NCI-H69 (cell line): ENCODE measurements around the gene OTUD3.
"Not testable (repeated sequence)": the region's sequence is repeated elsewhere in the genome, so short reads cannot be mapped to it uniquely, and the experiment has no call there.

ENCODE experiments used
- DNase-seq: peaks from one replicate; lab custom pipeline; 2025; lab: John Stamatoyannopoulos, UW

Gene OTUD3, protein sequence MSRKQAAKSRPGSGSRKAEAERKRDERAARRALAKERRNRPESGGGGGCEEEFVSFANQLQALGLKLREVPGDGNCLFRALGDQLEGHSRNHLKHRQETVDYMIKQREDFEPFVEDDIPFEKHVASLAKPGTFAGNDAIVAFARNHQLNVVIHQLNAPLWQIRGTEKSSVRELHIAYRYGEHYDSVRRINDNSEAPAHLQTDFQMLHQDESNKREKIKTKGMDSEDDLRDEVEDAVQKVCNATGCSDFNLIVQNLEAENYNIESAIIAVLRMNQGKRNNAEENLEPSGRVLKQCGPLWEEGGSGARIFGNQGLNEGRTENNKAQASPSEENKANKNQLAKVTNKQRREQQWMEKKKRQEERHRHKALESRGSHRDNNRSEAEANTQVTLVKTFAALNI

DNA sequence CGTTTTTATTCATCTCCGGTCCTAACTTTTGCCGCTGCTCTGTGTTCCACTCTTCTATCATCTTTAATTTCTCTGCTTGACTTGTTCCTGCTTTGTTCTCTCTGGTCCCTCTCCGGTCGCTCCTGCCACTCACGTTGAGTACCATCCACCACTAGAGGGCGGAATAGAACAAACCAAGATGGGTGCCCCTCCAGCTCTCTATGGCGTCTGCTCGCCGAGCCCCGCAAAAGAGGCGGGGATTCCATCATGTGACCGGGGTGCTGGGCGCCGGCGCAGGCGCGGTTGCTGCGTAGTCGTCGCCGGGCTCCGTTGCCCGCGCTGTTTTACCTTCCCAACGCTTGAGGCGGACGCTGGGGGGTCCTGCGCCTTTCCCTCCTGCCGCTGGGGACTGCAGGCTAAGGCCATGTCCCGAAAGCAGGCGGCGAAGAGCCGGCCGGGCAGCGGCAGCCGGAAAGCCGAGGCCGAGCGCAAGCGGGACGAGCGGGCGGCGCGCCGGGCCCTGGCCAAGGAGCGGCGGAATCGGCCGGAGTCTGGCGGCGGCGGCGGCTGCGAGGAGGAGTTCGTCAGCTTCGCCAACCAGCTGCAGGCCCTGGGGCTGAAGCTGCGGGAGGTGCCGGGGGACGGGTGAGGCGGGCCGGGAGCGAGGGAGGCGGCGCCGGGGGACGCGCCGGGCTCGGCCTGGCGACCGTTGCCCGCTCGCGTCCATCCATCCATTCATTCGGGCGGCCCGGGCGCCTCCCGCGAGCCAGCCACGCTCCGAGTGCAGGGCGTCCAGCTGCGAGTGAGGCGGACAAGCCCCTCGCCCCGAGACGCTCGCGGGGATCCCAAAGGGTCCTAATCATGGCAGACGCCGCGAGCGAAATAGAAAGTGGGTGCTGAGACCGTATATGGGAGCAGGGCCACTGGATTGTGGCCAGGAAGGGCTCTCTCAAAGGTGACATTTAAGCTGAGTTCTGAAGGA, at the start of gene OTUD3:
Gene OTUD3, plus strand, starts transcription at position 285 of the 961 bp plus-strand sequence. Its CDS starts 119 bp downstream, at position 404.
- DNase-seq: peak; percentile 96

DNA sequence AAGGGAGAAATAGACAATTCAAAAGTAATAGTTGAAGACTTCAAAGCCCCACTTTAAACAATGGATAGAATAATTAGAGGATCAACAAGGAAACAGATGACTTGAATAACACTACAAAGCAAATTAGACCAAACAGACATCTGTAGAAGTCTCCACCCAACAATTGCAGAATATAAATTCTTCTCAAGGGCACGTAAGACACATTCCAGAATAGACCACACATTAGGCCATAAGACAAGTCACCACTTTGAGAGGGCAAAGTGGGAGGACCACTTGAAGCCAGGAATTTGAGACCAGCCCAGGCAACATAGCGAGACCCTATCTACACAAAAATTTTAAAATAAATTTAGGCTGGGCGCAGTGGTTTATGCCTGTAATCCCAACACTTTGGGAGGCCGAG, 46.6 kb upstream of the OTUD3 start:
- DNase-seq: no peak

DNA sequence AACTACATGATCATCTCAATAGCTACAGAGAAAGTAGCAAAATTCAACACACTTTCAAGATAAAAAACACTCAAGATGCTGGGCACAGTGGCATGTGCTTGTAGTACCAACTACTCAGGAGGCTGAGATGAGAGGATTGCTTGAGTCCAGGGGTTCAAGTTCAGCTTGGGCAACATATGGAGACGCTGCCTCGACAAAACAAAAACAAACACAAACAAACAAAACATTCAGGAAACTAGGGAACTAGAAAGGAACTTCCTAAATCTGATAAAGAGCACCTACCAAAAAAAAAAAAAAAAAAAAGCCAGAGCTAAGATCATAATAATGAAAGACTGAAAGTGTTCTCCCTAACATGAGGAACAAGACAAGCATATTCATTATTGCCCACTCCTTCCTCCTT, 44.3 kb upstream of the OTUD3 start:
- DNase-seq: no peak

DNA sequence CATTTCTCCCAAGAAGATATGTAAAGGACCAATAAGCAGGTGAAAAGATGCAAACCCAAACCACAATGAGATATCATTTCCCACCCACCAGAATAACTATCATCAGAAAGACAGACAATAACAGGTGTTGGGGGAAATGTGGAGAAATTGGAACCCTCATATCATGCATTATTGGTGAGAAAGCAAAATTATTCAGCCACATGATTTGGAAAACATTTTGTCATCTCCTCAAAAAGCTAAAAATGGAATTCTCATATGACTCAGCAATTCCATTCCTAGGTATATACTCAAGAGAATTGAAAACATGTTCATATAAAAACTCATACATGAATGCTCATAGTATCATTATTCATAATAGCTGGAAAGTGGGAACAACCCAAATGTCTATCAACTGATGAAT, 42.0 kb upstream of the OTUD3 start:
- DNase-seq: no peak

DNA sequence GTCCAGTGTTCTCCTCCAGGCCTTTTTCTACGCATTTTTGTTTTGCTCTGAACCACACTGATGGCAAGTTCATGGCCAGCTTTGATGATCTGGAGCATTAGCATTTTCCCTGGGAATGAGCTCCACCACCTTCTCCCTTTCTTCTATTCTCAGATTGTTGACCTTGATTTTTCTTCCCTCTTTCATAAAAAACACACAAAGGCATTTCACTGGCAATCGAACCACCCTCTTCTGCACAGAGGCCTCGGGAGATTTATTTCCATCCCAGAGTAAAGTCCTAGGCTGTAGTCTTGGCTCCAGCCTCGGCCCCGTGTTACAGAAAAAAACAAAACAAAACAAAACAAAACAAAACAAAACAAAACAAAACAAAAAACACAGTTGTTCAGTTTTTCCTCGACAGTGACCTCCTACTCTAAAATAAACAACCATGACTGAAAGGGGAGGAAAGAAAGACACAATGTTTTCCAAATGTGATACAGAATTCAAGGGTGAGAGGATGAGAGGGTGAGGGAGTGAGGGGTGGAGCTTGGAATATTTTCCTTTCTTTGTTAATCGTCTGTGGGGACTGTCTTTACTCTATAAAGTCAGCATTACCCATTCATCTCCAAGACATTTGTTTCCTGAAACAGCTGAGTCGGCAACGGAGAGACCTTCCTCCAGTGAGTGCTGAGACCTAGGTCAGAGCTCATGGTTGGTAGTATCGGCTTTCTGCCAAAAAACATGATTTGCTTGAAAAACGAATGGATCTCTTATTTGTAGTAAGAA, 37.3 kb upstream of the OTUD3 start:
- no peak for DNase-seq

DNA sequence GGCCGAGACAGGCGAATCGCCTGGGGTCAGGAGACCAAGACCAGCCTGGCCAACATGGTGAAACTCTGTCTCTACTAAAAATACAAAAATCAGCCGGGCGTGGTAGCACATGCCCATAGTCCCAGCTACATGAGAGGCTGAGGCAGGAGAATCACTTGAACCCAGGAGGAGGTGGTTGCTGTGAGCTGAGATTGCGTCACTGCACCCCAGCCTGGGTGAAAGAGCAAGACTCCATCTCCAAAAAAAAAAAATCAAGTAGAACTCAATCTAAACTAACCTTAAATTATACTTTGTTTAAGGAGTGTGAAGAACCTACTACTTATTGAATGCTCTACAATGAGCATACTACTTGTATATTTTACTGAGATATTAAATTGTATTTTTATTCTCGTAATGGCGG, 36.6 kb upstream of the OTUD3 start:
- DNase-seq: no peak

DNA sequence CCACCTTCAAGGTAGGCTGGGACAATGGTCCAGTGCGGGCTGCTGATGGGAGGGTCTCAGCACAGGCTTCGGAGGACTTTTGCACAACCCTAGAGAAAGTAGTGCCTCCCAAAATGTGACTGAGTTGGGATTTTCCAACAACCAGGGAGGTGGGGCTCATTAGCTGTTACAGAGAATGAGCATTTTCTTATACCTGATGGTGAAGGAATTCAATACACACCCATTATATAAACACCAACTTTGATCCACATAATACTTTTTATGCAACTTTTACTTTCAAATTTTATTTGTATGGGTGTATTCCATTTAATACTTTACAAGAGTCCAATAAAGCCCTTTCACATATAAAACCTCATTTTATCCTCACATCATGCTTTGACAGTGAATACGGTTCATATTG, 35.9 kb upstream of the OTUD3 start:
- no peak for DNase-seq

DNA sequence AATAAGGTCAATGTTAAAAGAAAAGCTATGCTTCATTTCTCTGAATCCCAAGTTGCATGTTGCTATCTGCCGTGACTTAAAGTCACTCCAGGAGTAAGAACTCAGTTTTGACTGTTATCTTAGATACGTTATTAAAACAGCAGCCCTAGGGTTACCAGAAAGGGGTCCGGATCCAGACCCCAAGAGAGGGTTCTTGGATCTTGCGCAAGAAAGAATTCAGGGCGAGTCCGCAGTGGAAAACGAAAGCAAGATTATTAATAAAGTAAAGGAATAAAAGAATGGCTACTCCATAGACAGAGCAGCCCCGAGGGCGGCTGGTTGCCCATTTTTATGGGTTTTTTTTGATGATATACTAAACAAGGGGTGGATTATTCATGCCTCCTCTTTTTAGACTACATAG, 34.9 kb upstream of the OTUD3 start:
- DNase-seq: not testable (repeated sequence)

DNA sequence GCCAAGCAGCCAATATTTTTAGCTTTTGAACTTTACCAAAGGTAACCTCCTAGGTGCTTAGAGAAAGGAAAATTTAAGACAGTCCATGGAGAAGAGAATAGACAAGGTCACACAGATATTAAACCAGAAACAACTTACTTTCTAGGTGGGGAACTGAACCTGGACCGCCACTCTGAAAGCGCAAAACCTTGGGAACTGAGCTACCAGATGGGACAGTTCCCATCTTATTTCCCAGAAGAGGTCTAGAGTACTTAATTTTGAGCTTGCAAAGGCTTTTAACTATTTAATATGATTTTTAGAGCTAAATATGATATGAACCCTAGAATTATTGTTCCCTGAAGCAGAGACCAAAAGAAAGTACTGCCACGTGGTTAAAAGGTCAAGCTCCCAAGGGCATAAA, 32.9 kb upstream of the OTUD3 start:
- DNase-seq: not testable (repeated sequence)

DNA sequence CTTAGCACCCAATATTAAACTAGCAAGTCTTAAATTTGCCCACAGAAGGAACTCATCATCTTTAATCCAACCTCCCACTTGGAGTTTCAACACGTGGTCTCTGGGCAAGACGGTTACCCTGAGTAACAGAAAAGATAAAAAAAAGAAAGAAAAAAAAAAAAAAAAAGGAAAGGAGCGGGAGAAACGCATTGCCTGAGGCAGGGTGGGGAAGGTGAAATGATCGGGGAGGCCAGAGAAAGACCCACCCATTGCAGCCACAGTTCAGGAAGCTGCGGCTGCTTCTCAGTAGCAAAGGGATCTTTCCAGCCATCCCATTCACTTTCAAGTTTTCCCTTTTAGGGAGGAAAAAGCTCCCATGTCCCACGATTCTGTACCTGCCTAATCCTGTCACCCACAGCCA, 32.0 kb upstream of the OTUD3 start:
- DNase-seq: no peak

DNA sequence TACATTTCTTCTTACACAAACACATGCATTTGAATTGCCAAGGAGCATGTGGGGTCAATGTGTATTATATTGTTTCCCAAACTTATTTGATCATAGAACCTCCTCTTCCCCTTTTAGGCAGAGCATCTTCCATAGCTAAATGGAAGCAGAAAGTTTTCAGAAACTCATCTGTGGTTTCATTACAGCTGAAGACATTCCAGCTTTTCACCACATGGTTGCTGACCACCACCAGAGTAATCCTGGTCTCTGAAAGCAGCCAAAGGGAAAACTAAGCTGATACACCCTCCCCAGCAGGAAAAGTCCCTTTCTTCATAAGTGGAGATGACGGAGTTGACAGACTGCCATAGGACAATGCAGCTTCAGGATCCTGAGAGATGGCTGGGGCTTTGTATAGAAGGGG, 30.2 kb upstream of the OTUD3 start:
- DNase-seq: no peak

DNA sequence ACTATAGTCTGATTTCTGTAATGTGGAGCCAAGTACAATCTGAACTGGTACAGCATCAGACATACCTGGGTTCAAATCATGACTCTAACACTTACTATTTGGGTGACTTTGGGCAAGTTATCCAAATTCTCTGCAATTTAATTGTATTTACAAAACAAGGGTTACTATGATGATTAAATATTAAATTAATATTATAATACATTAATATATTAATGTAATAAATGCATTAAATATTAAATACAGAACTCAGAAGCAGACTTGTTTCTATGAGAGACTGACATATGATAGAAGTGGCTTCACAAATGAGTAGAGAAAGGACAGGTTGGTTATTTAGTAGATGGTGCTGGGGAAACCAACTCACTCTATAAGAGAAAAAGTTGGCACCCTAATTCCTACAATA, 27.3 kb upstream of the OTUD3 start:
- no peak for DNase-seq

DNA sequence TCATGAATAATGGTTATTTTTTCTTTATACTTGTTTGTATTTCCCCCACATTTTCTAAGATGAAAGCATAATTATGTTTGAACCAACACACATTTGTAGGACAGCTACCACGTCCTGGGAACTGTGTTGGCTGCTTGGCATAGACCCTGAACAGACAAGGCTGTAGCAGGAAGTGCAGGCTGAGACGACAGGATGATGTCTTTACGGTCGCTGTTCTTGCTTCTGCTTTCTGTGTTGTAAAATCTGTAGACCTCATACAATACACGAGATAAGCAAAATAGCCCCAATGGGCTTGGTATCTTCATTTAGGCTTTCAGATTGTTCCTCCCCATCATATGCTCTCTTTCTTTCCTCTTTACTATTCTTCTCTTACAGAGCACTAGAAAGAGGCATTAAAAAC, 23.3 kb upstream of the OTUD3 start:
- DNase-seq: no peak

DNA sequence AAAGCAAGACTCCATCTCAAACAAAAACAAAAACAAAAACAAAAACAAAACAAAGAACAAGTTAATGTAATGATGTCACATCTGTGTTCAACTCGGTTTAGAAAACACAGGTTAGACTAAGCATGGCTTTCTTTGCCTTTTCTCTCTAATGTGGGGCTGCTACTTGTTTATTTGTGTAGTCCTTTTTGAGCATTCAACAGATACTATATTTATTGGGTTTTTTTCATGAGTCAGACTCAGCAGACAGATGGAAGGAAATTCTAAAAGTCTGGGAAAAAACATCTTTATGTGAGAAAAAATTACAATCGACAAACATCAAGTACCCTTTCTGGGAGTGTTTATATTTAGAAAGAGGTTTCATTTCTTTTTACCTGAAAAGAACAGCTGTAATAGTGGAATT, 22.3 kb upstream of the OTUD3 start:
- no peak for DNase-seq

DNA sequence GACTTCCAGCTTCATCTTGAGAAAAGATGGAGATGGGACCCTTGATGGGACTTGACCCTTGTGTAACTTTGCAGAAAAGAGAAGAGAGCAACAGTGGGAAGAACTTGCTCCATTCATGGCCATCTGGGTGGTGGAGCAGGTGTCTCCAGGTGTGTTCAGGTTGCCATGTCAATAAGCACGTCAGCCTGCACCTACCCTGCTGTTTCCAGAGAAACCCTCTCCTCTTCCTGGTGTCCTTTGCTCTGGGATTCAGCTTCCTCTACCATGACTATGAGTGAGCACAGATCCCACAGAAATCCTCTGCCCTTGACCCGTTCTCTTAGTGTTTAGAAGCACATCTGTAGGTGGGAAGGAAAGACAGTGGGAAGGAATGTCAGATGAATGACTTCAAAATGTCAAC, 21.8 kb upstream of the OTUD3 start:
- DNase-seq: no peak

DNA sequence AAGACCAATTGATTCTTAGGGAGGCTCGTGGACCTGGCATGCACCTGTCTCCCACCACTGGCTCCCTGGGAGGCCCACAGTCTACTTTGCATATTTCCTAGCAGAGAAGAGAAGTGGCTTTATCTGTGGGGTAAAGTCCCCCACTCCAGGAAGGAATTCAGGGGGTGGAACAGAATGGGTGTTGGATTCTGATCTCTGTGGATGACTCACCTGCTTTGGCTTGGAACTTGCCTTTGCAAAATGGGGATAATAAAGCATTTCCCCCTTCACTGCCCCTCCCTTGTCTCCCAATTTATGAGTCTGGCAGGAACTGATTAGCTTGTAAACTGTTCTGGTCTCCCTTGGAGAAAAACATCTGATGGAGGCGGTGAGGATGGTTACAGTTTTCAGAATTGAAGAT, 21.2 kb upstream of the OTUD3 start:
- DNase-seq: no peak

DNA sequence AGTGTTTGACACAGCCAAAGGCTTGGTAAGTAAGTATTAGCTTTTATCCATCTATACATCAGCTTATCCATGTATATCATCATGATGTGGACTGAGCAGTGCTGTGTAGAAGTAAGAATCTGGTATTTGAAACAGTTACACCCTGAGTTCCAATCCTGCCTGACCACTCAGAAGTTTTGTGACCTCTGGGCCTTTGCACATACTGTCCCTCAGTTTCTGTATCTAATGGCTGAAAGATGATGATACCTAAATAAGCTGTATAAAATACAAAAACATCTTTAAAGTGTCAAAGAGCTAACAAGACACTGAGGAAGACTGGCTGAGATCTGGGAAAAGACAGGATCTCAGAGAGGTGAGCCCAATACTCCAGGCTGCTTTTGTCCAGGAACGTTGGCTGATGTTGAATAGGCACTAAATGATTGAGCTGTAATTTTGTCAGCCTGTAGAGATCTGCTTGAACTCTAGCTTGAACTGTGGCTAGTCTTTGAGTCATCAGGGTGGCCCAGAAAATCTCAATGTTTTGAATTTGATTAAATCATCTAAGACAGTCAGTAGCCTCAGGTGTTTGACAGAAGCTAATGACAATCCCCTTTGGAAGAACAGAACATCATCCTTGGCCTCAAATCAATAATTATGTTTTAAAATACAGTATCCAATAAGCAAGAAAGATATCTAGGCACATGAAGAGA, 20.2 kb upstream of the OTUD3 start:
- DNase-seq: no peak

DNA sequence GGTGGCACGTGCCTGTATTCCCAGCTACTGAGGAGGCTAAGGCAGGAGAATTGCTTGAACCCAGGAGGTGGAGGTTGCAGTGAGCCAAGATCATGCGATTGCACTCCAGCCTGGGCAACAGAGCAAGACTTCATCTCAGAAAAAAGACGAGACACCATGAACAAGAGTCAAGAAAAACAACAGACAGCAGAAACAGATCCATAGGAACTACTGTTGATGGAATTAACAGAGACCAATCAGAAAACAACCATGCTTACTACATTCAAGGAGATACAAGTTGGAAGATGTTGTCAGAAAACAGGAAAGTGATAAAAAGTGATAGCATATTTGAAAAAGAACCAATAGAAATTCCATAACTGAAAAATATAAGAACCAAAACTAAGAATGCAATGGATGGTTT, 19.3 kb upstream of the OTUD3 start:
- DNase-seq: no peak

DNA sequence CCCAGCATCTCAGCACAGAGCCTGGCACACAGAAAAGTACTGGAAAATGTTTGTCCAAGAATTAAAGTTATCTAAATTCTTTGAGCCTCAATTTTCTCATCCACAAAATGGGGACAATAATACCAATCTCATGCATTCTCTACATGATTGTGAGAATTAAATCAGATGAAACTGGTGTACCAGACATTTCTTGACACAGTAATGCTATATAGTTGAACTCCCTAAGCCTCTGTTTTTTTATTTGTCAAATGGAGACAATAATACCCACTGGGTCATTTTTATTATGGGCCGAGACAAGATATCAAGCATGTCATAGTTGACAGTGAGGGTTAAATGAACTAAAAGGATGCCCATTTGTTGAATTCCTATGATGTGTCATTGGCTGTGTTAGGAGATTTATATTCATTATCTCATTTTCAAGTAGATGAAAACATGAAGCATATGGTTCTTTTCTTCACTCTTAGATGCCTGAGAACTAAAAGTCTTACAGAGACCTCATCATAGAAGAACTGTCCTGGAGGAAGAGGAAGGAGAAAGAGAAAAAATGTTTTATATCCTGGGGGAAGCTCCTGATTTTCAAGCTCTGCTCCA, 17.5 kb upstream of the OTUD3 start:
- no peak for DNase-seq

DNA sequence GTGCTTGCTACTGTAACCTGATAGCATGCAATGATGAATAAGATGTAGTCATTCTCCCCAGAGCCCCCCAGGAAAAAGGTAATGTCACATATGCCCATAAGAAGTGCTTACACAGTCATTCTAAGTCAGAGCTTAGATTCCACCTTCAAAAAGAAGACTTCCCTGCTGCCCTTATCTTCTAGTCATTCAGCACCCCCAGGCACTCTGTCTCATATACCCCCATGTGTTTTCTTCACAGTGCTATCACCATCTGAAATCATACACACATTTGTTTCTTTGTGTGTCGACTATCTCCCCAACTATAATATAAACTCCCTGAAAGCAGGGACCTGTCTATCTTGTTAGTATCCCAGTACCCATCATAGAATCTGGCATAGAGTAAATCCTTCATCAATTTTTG, 16.2 kb upstream of the OTUD3 start:
- no peak for DNase-seq

DNA sequence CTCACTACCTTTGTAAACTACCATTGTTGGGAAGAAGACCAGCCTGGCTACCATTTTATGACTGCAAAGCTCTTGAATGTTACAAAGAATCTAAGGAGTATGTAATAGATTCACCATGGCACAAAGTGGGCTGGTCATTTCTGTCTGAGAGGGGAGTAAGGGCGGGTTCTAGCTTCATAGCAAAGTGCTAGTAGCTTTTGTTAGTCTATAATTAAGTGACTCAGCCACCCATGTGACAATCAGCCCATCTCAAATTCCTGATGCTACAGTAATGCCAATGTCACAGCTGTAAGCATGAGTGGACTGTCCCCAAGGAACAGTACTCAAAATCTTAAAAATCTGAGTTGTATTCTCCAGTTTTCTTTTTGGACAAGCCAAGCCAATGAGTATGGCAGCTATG, 15.4 kb upstream of the OTUD3 start:
- peak; percentile 32 for DNase-seq
